IMR-90 (cell line): ENCODE results near the gene ZMIZ1. TPM values are rescaled to one million over a fixed set of nuclear protein-coding genes. Genes with fewer than 3 reads are reported as not detected.

ENCODE experiments used
- ATAC-seq: fragments of 200-7000 bp; cut with Tn5 transposase; 2 replicates; pipeline ENCODE4 v1.9.1; 2020; ENCODE audit warnings: low read depth, mild to moderate bottlenecking, moderate library complexity
- BruUV-seq: library from RNA; stranded (reverse); fragments of 400-500 nt; replicated peaks from 2 replicates; lab custom pipeline; 2021; lab: Mats Ljungman, UMichigan
- CTCF ChIA-PET: fragments of 300-600 bp; formaldehyde crosslinking; extraction: SDS; loops from one replicate; lab custom pipeline; 2021; ENCODE audit warnings: antibody characterized with exemption; lab: Yijun Ruan, JAX
- POLR2A ChIA-PET: fragments of 300-600 bp; sonication (Branson Sonifier 250); formaldehyde crosslinking; loops from one replicate; lab custom pipeline; 2022; ENCODE audit warnings: antibody characterized with exemption; ENCODE audit not compliant: unreplicated experiment; lab: Charles Lee
- DNase-seq: peaks from one replicate; pipeline ENCODE4 v3.0.0; 2013
- H2AFZ ChIP-seq: replicated peaks from 2 replicates; pipeline ENCODE3; 2013; ENCODE audit warnings: low read length, mild to moderate bottlenecking; ENCODE audit not compliant: poor library complexity
- H2AK5ac ChIP-seq: 2 replicates; pipeline ENCODE4 v1.6.1; 2013; ENCODE audit warnings: low read depth, low read length, inconsistent platforms
- H2AK9ac ChIP-seq: replicated peaks from 2 replicates; pipeline ENCODE3; 2013; ENCODE audit warnings: mild to moderate bottlenecking, low read depth, low read length, moderate library complexity; ENCODE audit not compliant: poor library complexity
- H2BK120ac ChIP-seq: 2 replicates; pipeline ENCODE4 v1.6.1; 2013; ENCODE audit warnings: low read depth, low read length, inconsistent platforms
- H2BK15ac ChIP-seq: 3 replicates; pipeline ENCODE4 v1.6.1; 2013; ENCODE audit warnings: low read depth, low read length, inconsistent platforms
- H2BK20ac ChIP-seq: 2 replicates; pipeline ENCODE4 v1.6.1; 2013; ENCODE audit warnings: low read depth, mild to moderate bottlenecking, inconsistent platforms, low read length, moderate library complexity
- H2BK5ac ChIP-seq: 2 replicates; pipeline ENCODE4 v1.6.1; 2013; ENCODE audit warnings: mild to moderate bottlenecking, low read depth, low read length, inconsistent platforms; ENCODE audit not compliant: poor library complexity, severe bottlenecking
- H3K14ac ChIP-seq: replicated peaks from 2 replicates; pipeline ENCODE4 v1.6.1; 2013; ENCODE audit warnings: low read depth, low read length, inconsistent platforms
- H3K18ac ChIP-seq: 2 replicates; pipeline ENCODE4 v1.6.1; 2013; ENCODE audit warnings: low read depth, low read length, control low read depth
- H3K23ac ChIP-seq: 2 replicates; pipeline ENCODE4 v1.6.1; 2013; ENCODE audit warnings: low read depth, low read length, inconsistent platforms
- H3K27ac ChIP-seq: 2 replicates; pipeline ENCODE4 v1.5.1; 2013; ENCODE audit warnings: mild to moderate bottlenecking, control low read depth, low read length; ENCODE audit not compliant: insufficient read depth
- H3K27me3 ChIP-seq: 2 replicates; pipeline ENCODE4 v1.6.1; 2013; ENCODE audit warnings: low read length; ENCODE audit not compliant: control insufficient read depth, insufficient read depth
- H3K36me3 ChIP-seq: 2 replicates; pipeline ENCODE4 v1.6.1; 2013; ENCODE audit warnings: low read length, mixed read lengths; ENCODE audit not compliant: control insufficient read depth, insufficient read depth
- H3K4ac ChIP-seq: 2 replicates; pipeline ENCODE4 v1.6.1; 2013; ENCODE audit warnings: low read depth, low read length, inconsistent platforms
- H3K4me1 ChIP-seq: 2 replicates; pipeline ENCODE4 v1.6.1; 2013; ENCODE audit warnings: low read length, mixed read lengths; ENCODE audit not compliant: control insufficient read depth, insufficient read depth
- H3K4me2 ChIP-seq: 2 replicates; pipeline ENCODE4 v1.6.1; 2013; ENCODE audit warnings: low read depth, mild to moderate bottlenecking, control low read depth, low read length, moderate library complexity
- H3K4me3 ChIP-seq: 2 replicates; pipeline ENCODE4 v1.5.1; 2013; ENCODE audit warnings: low read depth, mild to moderate bottlenecking, control low read depth, low read length, moderate library complexity; ENCODE audit not compliant: insufficient read depth
- H3K56ac ChIP-seq: 2 replicates; pipeline ENCODE4 v1.6.1; 2013; ENCODE audit warnings: low read length, inconsistent platforms; ENCODE audit not compliant: insufficient read depth; ENCODE audit errors: extremely low read depth
- H3K79me1 ChIP-seq, 2 experiments: 2 replicates each; pipeline ENCODE4 v1.6.1; 2013; ENCODE audit warnings: low read length in 2 of 2, inconsistent platforms in 1 of 2, low read depth in 1 of 2
- H3K9ac ChIP-seq: 2 replicates; pipeline ENCODE4 v1.6.1; 2013; ENCODE audit warnings: low read depth, low read length, control low read depth
- H3K9me1 ChIP-seq: 2 replicates; pipeline ENCODE4 v1.6.1; 2013; ENCODE audit warnings: low read length, inconsistent platforms; ENCODE audit not compliant: insufficient read depth
- H3K9me3 ChIP-seq: 2 replicates; pipeline ENCODE4 v1.6.1; 2013; ENCODE audit warnings: low read length; ENCODE audit not compliant: control insufficient read depth, insufficient read depth
- H4K20me1 ChIP-seq: 2 replicates; pipeline ENCODE4 v1.6.1; 2013; ENCODE audit warnings: low read length, inconsistent platforms; ENCODE audit not compliant: insufficient read depth
- H4K5ac ChIP-seq: 2 replicates; pipeline ENCODE4 v1.6.1; 2013; ENCODE audit warnings: mild to moderate bottlenecking, low read depth, low read length, control low read depth
- H4K8ac ChIP-seq, 2 experiments: 2 replicates each; pipeline ENCODE4 v1.6.1; 2013; ENCODE audit warnings: low read depth in 2 of 2, low read length in 2 of 2, control low read depth in 1 of 2, inconsistent platforms in 1 of 2
- H4K91ac ChIP-seq: 2 replicates; pipeline ENCODE4 v1.6.1; 2013; ENCODE audit warnings: low read depth, low read length, inconsistent platforms; ENCODE audit not compliant: insufficient read depth
- POLR2A ChIP-seq: IDR thresholded peaks from 2 replicates; pipeline ENCODE4 v1.6.1; 2012; ENCODE audit warnings: mild to moderate bottlenecking, low read depth, low read length
- RCOR1 ChIP-seq: IDR thresholded peaks from 2 replicates; pipeline ENCODE4 v1.6.1; 2012; ENCODE audit warnings: mild to moderate bottlenecking, low read length, improper control_type of control experiment; ENCODE audit not compliant: insufficient replicate concordance
- WGBS, 2 experiments: methylation state at CpG; one replicate each; pipeline versions ENCODE4 v1.1.5 to v1.1.7; 2013; ENCODE audit warnings: missing lambda C conversion rate in 2 of 2; ENCODE audit not compliant: insufficient read length in 1 of 2; ENCODE audit errors: extremely low coverage in 2 of 2; 5-methylcytosine and 5-hydroxymethylcytosine counted together
- dilution Hi-C: fragments of 300-500 bp; cut with HindIII; formaldehyde crosslinking; loops from one replicate; pipeline ENCODE4 v1.14.3; 2018; ENCODE audit warnings: low sequenced_read_pairs; ENCODE audit not compliant: unreplicated experiment
- in situ Hi-C: fragments of 300-500 bp; cut with MboI; formaldehyde crosslinking; loops from 3 replicates; pipeline ENCODE4 v1.14.3; 2019; ENCODE audit warnings: low sequenced_read_pairs, inconsistent platforms, mixed read lengths
- intact Hi-C: fragments of 100-400 bp; cut with micrococcal nuclease; formaldehyde crosslinking; loops from 2 replicates; pipeline ENCODE4 v1.10.0; 2022
- polyA plus RNA-seq, 3 experiments: library from polyadenylated mRNA; depleted of rRNA; stranded (reverse); fragments of >200 nt; gene quantifications; 2 replicates each; pipeline ENCODE4 v1.2.3, GENCODE V29; 2012; ENCODE audit warnings: low replicate concordance in 1 of 3
- total RNA-seq: library from RNA; depleted of rRNA; stranded (reverse); fragments of >200 nt; gene quantifications from 2 replicates; pipeline ENCODE4 v1.2.3, GENCODE V29; 2012

ZMIZ1 gene
- total and polyA plus RNA-seq, 2 of the 4 experiments (the other 2 are of a cell fraction) = 6.6 to 48.7 TPM

DNA sequence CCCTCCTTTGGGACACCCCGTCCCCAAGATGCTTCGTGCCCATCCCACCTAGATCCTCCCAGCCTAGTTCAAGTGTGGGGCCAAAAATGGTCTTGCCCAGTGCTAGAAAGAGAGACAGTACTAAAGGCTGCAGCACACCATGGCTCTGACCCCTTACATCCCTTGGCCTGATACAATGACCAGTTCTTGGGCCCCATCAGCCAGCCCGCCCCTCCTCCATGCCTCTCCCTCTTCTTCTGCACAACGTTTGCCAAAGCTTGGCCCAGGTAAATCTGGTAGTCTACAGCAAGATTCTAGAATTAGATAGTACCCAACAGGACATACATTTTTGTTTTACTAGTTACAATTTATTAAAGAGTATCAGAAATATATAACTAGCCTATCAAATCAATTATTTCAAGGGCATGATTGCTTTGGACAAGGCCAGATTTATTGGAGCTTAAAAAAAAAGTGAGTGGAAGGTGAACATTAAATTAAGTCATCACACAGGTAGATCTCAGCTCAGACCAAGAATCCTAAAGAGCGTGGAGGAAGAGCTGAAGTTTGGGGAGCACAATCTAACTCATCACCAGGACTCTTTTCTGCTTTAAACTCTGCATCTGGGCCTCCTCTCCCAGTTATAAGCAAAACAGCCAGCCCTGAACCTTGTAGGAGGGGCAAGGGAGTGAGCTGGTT lies 69.8 kb downstream of the ZMIZ1 start:
- peak; percentile 86 for TF ChIP-seq POLR2A
- no peak for TF ChIP-seq RCOR1
- Histone ChIP-seq H3K56ac (peak overlapping the region; percentile 94), H4K5ac (peak overlapping the region; percentile 32), H2BK15ac (peak overlapping the region; percentile 70; the same call in 2 of the 3 replicates), H3K36me3 (peaks cover 38% of the 10 kb centered on the region), H3K9ac (peak overlapping the region; percentile 62), H3K23ac (peak overlapping the region; percentile 95), H3K4me3 (no peak overlapping the region), H4K91ac (peak overlapping the region; percentile 93), H4K8ac (peak overlapping the region; percentile 74 to 94), H2AFZ (peak overlapping the region; percentile 24), H3K4me1 (peaks cover 62% of the 10 kb centered on the region), H3K18ac (peak overlapping the region; percentile 59), H2AK5ac (peak overlapping the region; percentile 93), H3K27me3 (no peaks in the 10 kb centered on the region), H2AK9ac (peak overlapping the region; percentile 92), H3K9me3 (no peaks in the 10 kb centered on the region), H3K4me2 (peak overlapping the region; percentile 35; the same call in 1 of the 2 replicates), H2BK20ac (peak overlapping the region; percentile 72), H4K20me1 (peaks cover 10% of the 10 kb centered on the region; the same call in 1 of the 2 replicates), H3K27ac (peak overlapping the region; percentile 96), H2BK5ac (peak overlapping the region; percentile 89), H2BK120ac (peak overlapping the region; percentile 93), H3K9me1 (peaks cover 46% of the 10 kb centered on the region), H3K4ac (peak overlapping the region; percentile 96), H3K79me1 (peaks cover 36 to 90% of the 10 kb centered on the region in 2 experiments), H3K14ac (peak overlapping the region; percentile 94)
- intact Hi-C loops = loop anchor here (5.0 kb wide), 1 partner anchor 66 kb away; no protein-coding TSS in a partner anchor
- ATAC-seq (no peak), DNase-seq (no peak)
- dilution Hi-C loops = no loop called here
- ChIA-PET CTCF (interaction anchor here (1.2 kb wide), 1 partner anchor 10 kb away, joined by 5 read pairs; no protein-coding TSS in a partner anchor), POLR2A (interaction anchor here (1.0 to 1.4 kb wide), 2 partner anchors 10 to 68 kb away, joined by 3 read pairs; no protein-coding TSS in a partner anchor)
- no TSS peak for BruUV-seq
- 87% methylated on average over 2 of the region's 5 CpGs; no CpG with 5 or more reads in 1 of the 2 experiments for WGBS, 2 experiments
- in situ Hi-C loops = loop anchor here (5.0 kb wide), 1 partner anchor 66 kb away; no protein-coding TSS in a partner anchor
